ENCODE measurements around the gene SULT1A2. TPM values are rescaled to one million over a fixed set of nuclear protein-coding genes. Genes with fewer than 3 reads are reported as not detected.

The SULT1A2 gene
- total and polyA plus RNA-seq, 2 of the 13 experiments (the other 11 are each of a cell fraction or from before 2014, with no cell fraction given) = 33.0 to 34.2 TPM

- H3K4me3 ChIP-seq (replicated peaks in 1 of 3; ENCODE audit: insufficient read depth in 1 of 3, low read depth in 2 of 3, low read length in 3 of 3) = no peak overlapping the region
- intact Hi-C loops (cut with micrococcal nuclease; ENCODE audit: unreplicated experiment) = no loop called here
- CTCF ChIA-PET (ENCODE audit: low intra/inter-chr PET ratio, low total read pairs) = no interaction called here
- no peaks in the 10 kb centered on the region for H3K27me3 ChIP-seq (ENCODE audit: control insufficient read depth in 1 of 2, insufficient read depth in 2 of 2, low read length in 2 of 2)
- H3K9ac ChIP-seq (ENCODE audit: insufficient read depth, low read depth, low read length) = no peak overlapping the region
- WGBS (ENCODE audit: low lambda C conversion rate) = 95% methylated on average over 8 of the region's 8 CpGs
- no peaks in the 10 kb centered on the region for H3K4me1 ChIP-seq (ENCODE audit: insufficient read depth, low read length)
- no peak overlapping the region for H2AFZ ChIP-seq (ENCODE audit: low read length)
- H3K79me2 ChIP-seq (ENCODE audit: insufficient read depth, low read length) = no peaks in the 10 kb centered on the region
- FAIRE-seq = no peak
- H3K4me2 ChIP-seq (ENCODE audit: low read depth, low read length) = no peak overlapping the region
- H3K27ac ChIP-seq (ENCODE audit: extremely low read length, insufficient read depth, low read length) = no peak overlapping the region
- POLR2A ChIA-PET = no interaction called here
- no peak for ATAC-seq
- in situ Hi-C loops (cut with HindIII; ENCODE audit: extremely low pct_ligation_motif_present, low pct_unique_long_range_greater_than_20kb) = no loop called here
- no peak for DNase-seq (ENCODE audit: low spot score)
- peaks cover 32 to 65% of the 10 kb centered on the region in 2 experiments for H3K36me3 ChIP-seq (replicated peaks in 1 of 2; ENCODE audit: control insufficient read depth in 1 of 2, insufficient read depth in 2 of 2, low read length in 2 of 2)
- H3K9me3 ChIP-seq (ENCODE audit: low read length) = no peaks in the 10 kb centered on the region
- H4K20me1 ChIP-seq (ENCODE audit: insufficient read depth, low read length) = no peaks in the 10 kb centered on the region; the same call in 1 of the 2 replicates
- TF ChIP-seq ATAD3A (CRISPR knock-in tag; IDR thresholded peaks at IDR 0.05) (no peak), MBNL3 (CRISPR knock-in tag; conservative IDR thresholded peaks at IDR 0.05) (no peak), ZNF530 (CRISPR knock-in tag; IDR thresholded peaks at IDR 0.05; ENCODE audit: low read depth) (no peak)
- BruUV-seq (replicated peaks) = no TSS peak
These were observed 9.5 kb downstream of the SULT1A2 start for GRCh38 chr16:28587386-28587785.

GRCh38 chr16:28586466-28586865 is 10.4 kb downstream of the SULT1A2 start:
- no peak for DNase-seq (ENCODE audit: low spot score)
- ATAC-seq = no peak
- no peak for FAIRE-seq
- in situ Hi-C loops (cut with HindIII; ENCODE audit: extremely low pct_ligation_motif_present, low pct_unique_long_range_greater_than_20kb) (no loop called here), intact Hi-C loops (cut with micrococcal nuclease; ENCODE audit: unreplicated experiment) (no loop called here)
- H3K9me3 ChIP-seq (ENCODE audit: low read length) = no peaks in the 10 kb centered on the region
- no peaks in the 10 kb centered on the region; the same call in 1 of the 2 replicates for H4K20me1 ChIP-seq (ENCODE audit: insufficient read depth, low read length)
- CTCF ChIA-PET (ENCODE audit: low intra/inter-chr PET ratio, low total read pairs) = no interaction called here
- no peak overlapping the region for H3K9ac ChIP-seq (ENCODE audit: insufficient read depth, low read depth, low read length)
- peaks cover 32 to 67% of the 10 kb centered on the region in 2 experiments for H3K36me3 ChIP-seq (replicated peaks in 1 of 2; ENCODE audit: control insufficient read depth in 1 of 2, insufficient read depth in 2 of 2, low read length in 2 of 2)
- H3K79me2 ChIP-seq (ENCODE audit: insufficient read depth, low read length) = no peaks in the 10 kb centered on the region
- no TSS peak for BruUV-seq (replicated peaks)
- H3K4me1 ChIP-seq (ENCODE audit: insufficient read depth, low read length) = peaks cover under 1% of the 10 kb centered on the region; the same call in 1 of the 2 replicates
- POLR2A ChIA-PET = interaction anchor here (2.1 kb wide), 1 partner anchor 11 kb away, joined by 7 read pairs; the partner anchor contains the start of gene SULT1A2
- no peak overlapping the region for H2AFZ ChIP-seq (ENCODE audit: low read length)
- no peak overlapping the region for H3K4me3 ChIP-seq (replicated peaks in 1 of 3; ENCODE audit: insufficient read depth in 1 of 3, low read depth in 2 of 3, low read length in 3 of 3)
- 97% methylated on average over 3 of the region's 3 CpGs for WGBS (ENCODE audit: low lambda C conversion rate)
- H3K27me3 ChIP-seq (ENCODE audit: control insufficient read depth in 1 of 2, insufficient read depth in 2 of 2, low read length in 2 of 2) = no peaks in the 10 kb centered on the region
- H3K4me2 ChIP-seq (ENCODE audit: low read depth, low read length) = no peak overlapping the region
- H3K27ac ChIP-seq (ENCODE audit: extremely low read length, insufficient read depth, low read length) = no peak overlapping the region
- no peak for TF ChIP-seq ZNF615 (CRISPR knock-in tag; IDR thresholded peaks at IDR 0.05; ENCODE audit: borderline replicate concordance)
- TF ChIP-seq CBX1 (IDR thresholded peaks at IDR 0.05; ENCODE audit: low read depth) = no peak
- TF ChIP-seq ZNF816 (CRISPR knock-in tag; IDR thresholded peaks at IDR 0.05; ENCODE audit: borderline replicate concordance) = no peak
- no peak for TF ChIP-seq SNRNP70 (IDR thresholded peaks at IDR 0.05; ENCODE audit: low read depth, low read length)
- TF ChIP-seq TFAP4 (IDR thresholded peaks at IDR 0.05; ENCODE audit: borderline replicate concordance, low read depth) = no peak
- no peak for TF ChIP-seq ZFP36 (IDR thresholded peaks at IDR 0.05; ENCODE audit: borderline replicate concordance, low read depth, low read length, partially characterized antibody)
- TF ChIP-seq ZNF230 (CRISPR knock-in tag; IDR thresholded peaks at IDR 0.05) = no peak
- no peak for TF ChIP-seq IRF2 (CRISPR knock-in tag; IDR thresholded peaks at IDR 0.05)
- TF ChIP-seq ZNF678 (CRISPR knock-in tag; IDR thresholded peaks at IDR 0.05) = no peak
- no peak for TF ChIP-seq ZNF749 (CRISPR knock-in tag; IDR thresholded peaks at IDR 0.05; ENCODE audit: borderline replicate concordance)
- no peak for TF ChIP-seq ZNF652 (CRISPR knock-in tag; IDR thresholded peaks at IDR 0.05; ENCODE audit: borderline replicate concordance, low read depth)
- no peak for TF ChIP-seq ZNF121 (CRISPR knock-in tag; IDR thresholded peaks at IDR 0.05)
- no peak for TF ChIP-seq HOXA5 (CRISPR knock-in tag; IDR thresholded peaks at IDR 0.05)
- TF ChIP-seq ZBTB10 (CRISPR knock-in tag; IDR thresholded peaks at IDR 0.05; ENCODE audit: borderline replicate concordance) = no peak
- no peak for TF ChIP-seq ZNF672 (CRISPR knock-in tag; IDR thresholded peaks at IDR 0.05)
